22Rv1 (cell line): ENCODE data around the gene TBX21.

Experiments
- H3K27ac ChIP-seq: fragments of 450-650 bp; 2 replicates; pipeline ENCODE4 v1.5.1; 2017
- CTCF ChIP-seq: fragments of 450-650 bp; IDR thresholded peaks from 2 replicates; pipeline ENCODE4 v1.5.1; 2017; ENCODE audit warnings: mild to moderate bottlenecking
- ZFX ChIP-seq: fragments of 450-650 bp; IDR thresholded peaks from 2 replicates; pipeline ENCODE4 v1.6.1; 2017; ENCODE audit warnings: antibody characterized with exemption, borderline replicate concordance

Gene TBX21

DNA sequence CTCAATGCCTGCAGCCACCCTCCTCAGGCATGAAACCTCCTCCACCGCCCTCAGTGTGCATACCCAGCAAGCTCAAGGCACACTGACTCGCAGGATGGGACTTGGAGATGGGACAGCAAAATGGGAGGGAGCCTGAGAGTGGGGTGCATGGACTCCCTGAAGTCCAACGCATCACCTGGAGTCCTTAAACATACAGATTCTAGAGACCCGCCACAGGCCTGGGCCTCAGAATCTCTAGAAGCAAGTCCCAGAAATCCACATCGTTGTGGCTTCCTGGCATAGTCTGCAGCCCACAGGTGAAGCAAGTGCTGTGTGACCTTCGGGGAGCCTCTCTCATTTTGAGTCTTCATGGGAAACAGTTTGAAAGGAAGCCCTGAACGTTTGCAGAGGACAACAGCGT lies 3.6 kb upstream of the TBX21 start:
- TF ChIP-seq CTCF (no peak), ZFX (no peak)

GRCh38 chr17:47730681-47731080 lies 2.4 kb upstream of the TBX21 start:
- TF ChIP-seq CTCF (no peak), ZFX (no peak)
- H3K27ac ChIP-seq: no peak overlapping the region

More for the DNA sequence above, 3.6 kb upstream of the TBX21 start:
- no peak overlapping the region for H3K27ac ChIP-seq

DNA sequence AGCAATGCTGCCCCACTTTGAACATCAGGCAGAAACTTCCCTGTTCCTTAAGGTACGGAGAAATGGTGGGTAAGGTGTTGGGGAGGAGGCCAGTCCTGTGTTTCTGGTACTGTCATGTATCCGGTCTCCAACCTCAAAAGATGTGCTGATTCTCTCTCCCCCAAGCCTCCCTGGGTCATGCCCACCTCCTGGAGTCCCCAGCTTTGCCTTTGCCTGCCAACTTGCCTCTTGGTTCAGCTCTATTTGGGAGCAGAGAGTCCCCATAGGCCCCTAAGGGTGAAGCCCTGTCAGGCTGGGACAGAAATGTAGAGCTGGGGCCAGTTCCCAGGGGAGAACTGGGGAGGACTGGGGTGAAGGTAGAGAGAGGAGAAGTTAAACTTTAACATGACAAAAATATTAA lies 1.6 kb upstream of the TBX21 start:
- no peak overlapping the region for H3K27ac ChIP-seq
- TF ChIP-seq ZFX: no peak
- TF ChIP-seq CTCF: no peak

DNA sequence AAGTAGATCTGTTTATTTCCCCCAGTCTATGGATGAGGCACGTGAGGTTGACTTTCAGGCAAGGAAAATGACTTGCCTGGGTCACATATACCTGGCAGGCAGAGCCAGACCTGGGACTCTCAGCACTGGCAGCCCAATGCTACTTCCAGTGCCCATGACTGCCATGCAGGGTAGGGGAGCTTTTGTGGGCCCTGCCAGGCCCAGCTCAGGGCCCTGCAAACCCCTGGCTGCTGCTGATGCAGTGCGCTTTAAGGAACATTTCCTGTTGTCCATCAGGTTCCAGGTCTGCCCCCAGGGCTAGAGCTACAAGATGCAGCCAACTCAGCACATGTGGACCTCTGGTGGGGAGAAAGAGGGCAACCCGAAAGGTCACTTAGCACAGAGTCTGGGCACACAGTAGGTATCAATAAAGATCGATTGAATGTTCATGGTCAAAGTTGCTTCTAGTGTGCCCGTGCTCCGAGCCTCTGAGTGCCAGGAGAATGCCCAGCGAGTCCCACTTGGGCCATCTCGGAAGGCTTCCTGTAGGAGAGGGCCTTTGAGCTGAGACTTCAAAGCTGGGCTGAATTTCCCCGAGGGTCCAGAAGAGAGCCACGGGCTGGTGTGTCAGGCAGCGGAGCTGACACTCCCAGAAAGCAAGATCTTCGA lies 513 bp upstream of the TBX21 start:
- H3K27ac ChIP-seq: no peak overlapping the region
- TF ChIP-seq CTCF (no peak), ZFX (no peak)

DNA sequence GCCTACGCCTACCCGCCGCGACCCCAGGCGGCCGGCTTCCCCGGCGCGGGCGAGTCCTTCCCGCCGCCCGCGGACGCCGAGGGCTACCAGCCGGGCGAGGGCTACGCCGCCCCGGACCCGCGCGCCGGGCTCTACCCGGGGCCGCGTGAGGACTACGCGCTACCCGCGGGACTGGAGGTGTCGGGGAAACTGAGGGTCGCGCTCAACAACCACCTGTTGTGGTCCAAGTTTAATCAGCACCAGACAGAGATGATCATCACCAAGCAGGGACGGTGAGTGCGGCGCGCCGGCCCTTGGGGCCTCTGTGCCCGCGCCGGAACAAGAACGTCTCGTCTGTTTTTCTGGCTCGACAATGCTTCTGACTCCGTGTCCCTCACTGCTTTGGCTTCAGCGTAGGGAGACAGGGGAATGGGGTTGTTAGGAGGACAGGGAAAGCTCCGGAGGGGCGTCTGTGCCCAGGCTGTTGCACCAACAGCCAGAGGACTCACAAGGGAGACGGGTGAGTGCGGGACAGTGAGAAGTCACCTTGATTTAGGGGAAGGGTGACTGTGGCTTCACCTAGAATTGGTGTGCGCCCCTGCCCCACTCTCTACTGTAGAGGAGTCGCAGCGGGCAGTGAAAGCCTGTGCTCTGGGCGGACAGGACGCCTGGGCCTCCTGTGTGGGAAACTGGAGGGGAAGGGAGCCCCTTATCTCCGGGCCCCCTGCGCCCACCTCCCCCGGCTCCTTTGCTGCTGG lies 806 bp downstream of the TBX21 start:
- no peak overlapping the region for H3K27ac ChIP-seq

DNA sequence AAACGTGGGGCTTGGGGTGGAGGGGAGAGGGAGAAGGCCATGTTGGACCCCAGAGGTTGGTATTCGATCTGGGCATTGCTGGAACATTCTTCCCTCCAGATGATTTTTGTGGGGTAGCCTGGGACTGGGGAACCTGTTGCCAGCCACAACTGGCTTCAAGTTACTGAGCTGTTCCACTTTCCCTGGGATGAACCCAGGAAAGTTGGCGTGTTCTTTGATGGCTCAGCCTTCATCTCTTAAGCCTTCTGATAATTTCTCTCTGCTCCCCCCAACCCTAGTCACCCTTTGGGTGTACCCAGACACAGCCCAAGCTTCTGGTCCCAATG lies 2.1 kb downstream of the TBX21 start:
- H3K27ac ChIP-seq: no peak overlapping the region
- TF ChIP-seq ZFX (no peak), CTCF (no peak)

More for the DNA sequence above, 806 bp downstream of the TBX21 start:
- TF ChIP-seq ZFX: no peak
- no peak for TF ChIP-seq CTCF

GRCh38 chr17:47735536-47736011 lies 2.5 kb downstream of the TBX21 start:
- TF ChIP-seq ZFX (no peak), CTCF (no peak)
- no peak overlapping the region for H3K27ac ChIP-seq
